Activated B cell treated with CpG ODN at 0.5 μM for 24 hours (primary cell): ENCODE measurements around the gene DCUN1D5. TPM values are rescaled to one million over a fixed set of nuclear protein-coding genes. Genes with fewer than 3 reads are reported as not detected.

Source experiments
- ATAC-seq: fragments of 200-7000 bp; cut with Tn5 transposase; one replicate; pipeline ENCODE4 v1.10.0; 2021; ENCODE audit warnings: low read depth, mild to moderate bottlenecking, moderate library complexity
- CTCF ChIA-PET: fragments of 350-600 bp; sonication (Branson Sonifier 250); formaldehyde crosslinking; loops from one replicate; lab custom pipeline; 2021; ENCODE audit warnings: antibody characterized with exemption; lab: Charles Lee
- POLR2A ChIA-PET: fragments of 350-600 bp; sonication (Branson Sonifier 250); formaldehyde crosslinking; loops from one replicate; lab custom pipeline; 2021; ENCODE audit warnings: antibody characterized with exemption; lab: Charles Lee
- DNase-seq: peaks from one replicate; pipeline ENCODE4 v3.0.0; 2022
- H3K27ac Mint-ChIP-seq: one replicate; pipeline ENCODE4 v1.8.0; 2020; ENCODE audit warnings: mixed read lengths
- H3K27me3 Mint-ChIP-seq: one replicate; pipeline ENCODE4 v1.8.0; 2021; ENCODE audit warnings: mixed read lengths
- H3K36me3 Mint-ChIP-seq: one replicate; pipeline ENCODE4 v1.8.0; 2021; ENCODE audit warnings: low read depth, mixed read lengths
- H3K4me1 Mint-ChIP-seq: one replicate; pipeline ENCODE4 v1.8.0; 2021; ENCODE audit warnings: mixed read lengths
- H3K4me3 Mint-ChIP-seq: one replicate; pipeline ENCODE4 v1.8.0; 2020; ENCODE audit warnings: mild to moderate bottlenecking, mixed read lengths
- H3K9me3 Mint-ChIP-seq: one replicate; pipeline ENCODE4 v1.8.0; 2020; ENCODE audit warnings: mixed read lengths
- CTCF ChIP-seq: fragments of 200-600 bp; IDR thresholded peaks from one replicate; pipeline ENCODE4 v1.8.0; 2022; ENCODE audit warnings: antibody characterized with exemption, mild to moderate bottlenecking
- intact Hi-C: fragments of 100-400 bp; cut with micrococcal nuclease; formaldehyde crosslinking; loops from one replicate; pipeline ENCODE4 v1.15.1; 2024
- total RNA-seq: library from RNA; stranded (reverse); gene quantifications from 2 replicates; pipeline ENCODE4 v1.2.3, GENCODE V29; 2022

DCUN1D5 gene
- total RNA-seq, 1 donor from 2014 or later: 20.9 TPM

GRCh38 chr11:103024086-103024485, 67.9 kb downstream of the DCUN1D5 start:
- no peak for TF ChIP-seq CTCF
- peaks cover 2% of the 10 kb centered on the region for H3K27me3 Mint-ChIP-seq
- intact Hi-C loops: no loop called here
- ChIA-PET POLR2A (no interaction called here), CTCF (no interaction called here)
- DNase-seq (no peak), ATAC-seq (no peak)
- H3K27ac Mint-ChIP-seq: no peak overlapping the region
- no peaks in the 10 kb centered on the region for H3K36me3 Mint-ChIP-seq
- H3K4me1 Mint-ChIP-seq: peaks cover 2% of the 10 kb centered on the region
- H3K9me3 Mint-ChIP-seq: peaks cover under 1% of the 10 kb centered on the region
- H3K4me3 Mint-ChIP-seq: no peak overlapping the region

GRCh38 chr11:103016031-103016430, 75.9 kb downstream of the DCUN1D5 start:
- Mint-ChIP-seq H3K4me3 (no peak overlapping the region), H3K27ac (no peak overlapping the region), H3K9me3 (peaks cover 4% of the 10 kb centered on the region), H3K27me3 (peaks cover 10% of the 10 kb centered on the region), H3K36me3 (no peaks in the 10 kb centered on the region), H3K4me1 (no peaks in the 10 kb centered on the region)
- intact Hi-C loops: no loop called here
- CTCF ChIA-PET: no interaction called here
- TF ChIP-seq CTCF: no peak
- POLR2A ChIA-PET: no interaction called here
- ATAC-seq (no peak), DNase-seq (no peak)

- H3K4me1 Mint-ChIP-seq: no peaks in the 10 kb centered on the region
- ChIA-PET POLR2A (no interaction called here), CTCF (no interaction called here)
- no peak overlapping the region for H3K4me3 Mint-ChIP-seq
- H3K27ac Mint-ChIP-seq: no peak overlapping the region
- no peak for DNase-seq
- intact Hi-C loops: no loop called here
- peaks cover 10% of the 10 kb centered on the region for H3K27me3 Mint-ChIP-seq
- H3K9me3 Mint-ChIP-seq: peaks cover 20% of the 10 kb centered on the region
- no peaks in the 10 kb centered on the region for H3K36me3 Mint-ChIP-seq
- no peak for ATAC-seq
- TF ChIP-seq CTCF: no peak
Observed at GRCh38 chr11:103013421-103013820, 78.5 kb downstream of the DCUN1D5 start.

Other genes with a start within 250 kb of the DCUN1D5 start
- gene MMP3, start 248.6 kb downstream of the DCUN1D5 start, total RNA-seq: not detected in 2 replicates
- gene MMP12, start 217.2 kb downstream of the DCUN1D5 start, total RNA-seq: not detected in 2 replicates
- not detected in 2 replicates for gene MMP13, start 136.4 kb downstream of the DCUN1D5 start, total RNA-seq
- gene DYNC2H1, start 17.3 kb upstream of the DCUN1D5 start, total RNA-seq: 2.6 and 3.2 TPM in 2 replicates